Left forelimb (tissue), 1 donor: ENCODE results near the gene TBL1X.

Experiments used
- DNase-seq: peaks from one replicate; pipeline ENCODE4 v3.0.0-alpha.2; 2018; ENCODE audit warnings: low spot score

Gene TBL1X

GRCh38 chrX:9628779-9629493, 164.1 kb downstream of the TBL1X start:
- DNase-seq, result no peak

GRCh38 chrX:9634551-9634950, 169.7 kb downstream of the TBL1X start:
- DNase-seq, result no peak

- DNase-seq, result no peak
These were observed 170.5 kb downstream of the TBL1X start for GRCh38 chrX:9635368-9635767.

- no peak for DNase-seq
These were observed 170.9 kb downstream of the TBL1X start for GRCh38 chrX:9635803-9636202.

GRCh38 chrX:9638871-9639270, 174.0 kb downstream of the TBL1X start:
- no peak for DNase-seq

GRCh38 chrX:9642270-9642995, 177.6 kb downstream of the TBL1X start:
- no peak for DNase-seq

GRCh38 chrX:9643807-9644206, 178.9 kb downstream of the TBL1X start:
- no peak for DNase-seq

GRCh38 chrX:9644335-9644734, 179.5 kb downstream of the TBL1X start:
- DNase-seq, result no peak

GRCh38 chrX:9646471-9647224, 181.8 kb downstream of the TBL1X start:
- no peak for DNase-seq

- no peak for DNase-seq
These were observed 182.6 kb downstream of the TBL1X start for GRCh38 chrX:9647431-9647830.

GRCh38 chrX:9650091-9650490, 185.2 kb downstream of the TBL1X start:
- DNase-seq, result no peak

- DNase-seq, result no peak
These were observed 186.9 kb downstream of the TBL1X start for GRCh38 chrX:9651737-9652136.

GRCh38 chrX:9654929-9655328, 190.1 kb downstream of the TBL1X start:
- DNase-seq, result no peak

- no peak for DNase-seq
These were observed 191.4 kb downstream of the TBL1X start for GRCh38 chrX:9656277-9656676.

- no peak for DNase-seq
These were observed 192.0 kb downstream of the TBL1X start for GRCh38 chrX:9656871-9657270.

GRCh38 chrX:9657590-9658256, 192.9 kb downstream of the TBL1X start:
- no peak for DNase-seq

- no peak for DNase-seq
These were observed 193.6 kb downstream of the TBL1X start for GRCh38 chrX:9658409-9658808.

GRCh38 chrX:9659571-9660195, 194.8 kb downstream of the TBL1X start:
- no peak for DNase-seq

- no peak for DNase-seq
These were observed 197.3 kb downstream of the TBL1X start for GRCh38 chrX:9662148-9662547.

GRCh38 chrX:9663216-9663615, 198.4 kb downstream of the TBL1X start:
- no peak for DNase-seq

GRCh38 chrX:9664224-9664623, 199.4 kb downstream of the TBL1X start:
- no peak for DNase-seq

GRCh38 chrX:9665113-9665512, 200.3 kb downstream of the TBL1X start:
- no peak for DNase-seq
